ENCODE results near the gene MPHOSPH6. TPM values are rescaled to one million over a fixed set of nuclear protein-coding genes. Genes with fewer than 3 reads are reported as not detected.

The MPHOSPH6 gene, protein sequence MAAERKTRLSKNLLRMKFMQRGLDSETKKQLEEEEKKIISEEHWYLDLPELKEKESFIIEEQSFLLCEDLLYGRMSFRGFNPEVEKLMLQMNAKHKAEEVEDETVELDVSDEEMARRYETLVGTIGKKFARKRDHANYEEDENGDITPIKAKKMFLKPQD
- 32.0 and 32.5 TPM in 2 replicates for total RNA-seq
- polyA plus RNA-seq, result 8.3 and 10.9 TPM in 2 replicates
- polyA plus RNA-seq (2011; cell fraction: cytosol; rRNA removed), result 10.6 and 13.7 TPM in 2 replicates
- 18.7 and 32.5 TPM in 2 replicates for polyA plus RNA-seq (2011; cell fraction: nucleus; rRNA removed)
- 31.2 and 59.7 TPM in 2 replicates for polyA plus RNA-seq (2012)
- polyA minus RNA-seq, result 3.5 and 8.8 TPM in 2 replicates
- 6.7 TPM for polyA minus RNA-seq (2011; cell fraction: cytosol; rRNA and poly(A)+ RNA removed)
- 15.6 and 22.2 TPM in 2 replicates for polyA minus RNA-seq (2011; cell fraction: nucleus; rRNA and poly(A)+ RNA removed)
- percentile 83 among the genes with signal in this experiment for Bru-seq, nascent RNA
- BruChase-seq, experiment 1, labeled RNA remaining after a 6-hour chase, result percentile 84 among the genes with signal in this experiment
- percentile 93 among the genes with signal in this experiment for BruChase-seq, experiment 2, labeled RNA remaining after a 2-hour chase
- long read RNA-seq, transcript MPHOSPH6-201 (5 exons, 1,103 nt), result major isoform, 140 of 164 reads
- long read RNA-seq, partial matches to known transcripts, result 10 of 164 reads
- long read RNA-seq, other reads (novel, unspliced or antisense), result 12 of 164 reads

DNA sequence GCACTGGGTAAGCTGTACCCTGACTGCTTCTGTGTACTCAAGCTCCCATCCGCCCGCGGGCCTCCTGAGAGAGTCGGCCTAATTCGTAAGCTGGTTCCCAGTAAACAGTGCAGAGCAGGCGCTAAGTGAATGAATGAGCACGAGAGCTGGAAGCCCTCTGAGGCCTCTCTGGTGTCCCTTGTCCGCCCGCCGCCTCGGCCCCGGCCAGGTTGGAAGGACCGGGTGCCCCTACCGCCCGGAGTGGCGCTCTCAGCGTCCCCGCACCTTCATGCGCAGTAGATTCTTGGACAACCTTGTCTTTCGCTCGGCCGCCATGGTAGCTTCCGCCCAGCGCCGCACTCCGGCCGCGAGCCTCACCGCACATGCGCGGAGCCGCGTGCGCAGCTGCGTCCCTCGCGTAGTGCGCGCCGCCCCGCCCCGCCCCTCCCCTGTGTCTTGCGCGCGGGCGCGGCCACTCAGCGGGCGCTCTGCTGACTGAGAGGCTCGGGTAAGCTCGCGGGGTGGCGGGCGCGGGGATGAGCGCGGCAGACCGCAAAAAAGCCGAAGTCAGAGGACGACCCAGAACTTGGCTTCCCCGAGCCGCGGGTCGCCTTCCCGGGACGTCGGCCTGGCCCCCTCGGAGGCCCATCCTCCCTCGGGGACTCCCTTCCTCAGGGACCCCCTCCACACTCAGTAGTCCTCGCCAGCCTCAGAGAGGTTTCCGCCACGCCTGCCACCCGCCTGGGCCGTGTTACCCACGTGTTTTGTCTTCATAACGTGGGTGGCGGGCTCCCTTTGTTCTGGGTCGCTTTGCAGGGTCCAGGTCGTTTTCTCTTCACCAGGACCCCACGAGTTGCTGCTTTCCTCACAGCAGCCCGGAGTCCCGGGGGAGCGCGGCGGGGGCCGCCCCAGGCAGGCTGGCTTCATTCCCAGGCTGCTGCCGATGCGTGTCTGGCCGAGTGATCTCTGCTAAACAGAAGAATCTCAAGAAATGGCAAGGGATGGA, at the start of gene MPHOSPH6:
MPHOSPH6 (minus strand) TSS at position 364 of the 985 bp plus-strand sequence; CDS start at position 315, 49 bp downstream.
- Histone ChIP-seq H3K4me3 (replicated peaks in 1 of 3; ENCODE audit: insufficient read depth in 1 of 3, low read depth in 1 of 3, low read length in 3 of 3) (peak within 1 kb of the TSS; percentile 63 to 92 (median 86)), H3K27me3 (ENCODE audit: control insufficient read depth in 2 of 2, insufficient read depth in 2 of 2, low read length in 2 of 2) (peaks cover 9 to 17% of the 10 kb centered on the region in 2 experiments), H3K9me3 (replicated peaks; ENCODE audit: control insufficient read depth, insufficient read depth, low read length) (no peaks in the 10 kb centered on the region), H3K27ac (ENCODE audit: insufficient read depth, low read depth, low read length) (peak within 1 kb of the TSS; percentile 72), H3K9ac (replicated peaks; ENCODE audit: extremely low read depth, insufficient read depth, low read length) (peak within 1 kb of the TSS; percentile 88), H4K20me1 (replicated peaks; ENCODE audit: control insufficient read depth, extremely low read depth, insufficient read depth, low read length) (no peaks in the 10 kb centered on the region), H3K36me3 (ENCODE audit: control insufficient read depth in 2 of 2, extremely low read depth in 1 of 2, insufficient read depth in 2 of 2, low read length in 2 of 2) (no peaks in the 10 kb centered on the region), H2AFZ (ENCODE audit: low read depth, low read length) (peak within 1 kb of the TSS; percentile 89), H3K9me1 (replicated peaks; ENCODE audit: control insufficient read depth, extremely low read depth, insufficient read depth, low read length) (no peaks in the 10 kb centered on the region), H3K4me2 (ENCODE audit: insufficient read depth, low read length) (peak within 1 kb of the TSS; percentile 91), H3K79me2 (ENCODE audit: control insufficient read depth, insufficient read depth, low read length) (peaks cover 39% of the 10 kb centered on the region), H3K4me1 (ENCODE audit: control insufficient read depth, extremely low read depth, insufficient read depth, low read length) (peaks cover 12% of the 10 kb centered on the region)
- dilution Hi-C loops (cut with MboI; ENCODE audit: extremely low pct_ligation_motif_present, low sequenced_read_pairs), result no loop called here
- intact Hi-C loops (cut with micrococcal nuclease), result loop anchor here (1.0 kb wide), 5 partner anchors 22 to 268 kb away; no protein-coding TSS in a partner anchor
- TSS peak; percentile 71 for BruUV-seq (replicated peaks)
- DNase-seq (ENCODE audit: low read depth, low spot score) (peak; percentile 92), FAIRE-seq (peak; percentile 93)
- TF ChIP-seq GATA2 (IDR thresholded peaks at IDR 0.05; ENCODE audit: insufficient read depth, insufficient read length, low read depth, low read length) (no peak), POLR2AphosphoS5 (IDR thresholded peaks at IDR 0.05; ENCODE audit: insufficient read depth, low read depth, low read length) (peak; percentile 82), FOS (IDR thresholded peaks at IDR 0.05; ENCODE audit: borderline replicate concordance, insufficient read depth, low read length) (no peak), POLR2A (IDR thresholded peaks at IDR 0.05; ENCODE audit: low read depth, low read length) (peak; percentile 74), EZH2 (IDR thresholded peaks at IDR 0.05; ENCODE audit: borderline replicate concordance, low read depth, low read length, severe bottlenecking) (no peak), JUN (IDR thresholded peaks at IDR 0.05; ENCODE audit: borderline replicate concordance, insufficient read depth, insufficient read length, low read depth) (no peak), MYC (IDR thresholded peaks at IDR 0.05; ENCODE audit: low read depth, low read length) (no peak)
- TF ChIP-seq, protein P1, sequence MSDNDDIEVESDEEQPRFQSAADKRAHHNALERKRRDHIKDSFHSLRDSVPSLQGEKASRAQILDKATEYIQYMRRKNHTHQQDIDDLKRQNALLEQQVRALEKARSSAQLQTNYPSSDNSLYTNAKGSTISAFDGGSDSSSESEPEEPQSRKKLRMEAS (IDR thresholded peaks at IDR 0.05; ENCODE audit: insufficient read depth, insufficient read length), result peak; percentile 85
- TF ChIP-seq, protein P2, sequence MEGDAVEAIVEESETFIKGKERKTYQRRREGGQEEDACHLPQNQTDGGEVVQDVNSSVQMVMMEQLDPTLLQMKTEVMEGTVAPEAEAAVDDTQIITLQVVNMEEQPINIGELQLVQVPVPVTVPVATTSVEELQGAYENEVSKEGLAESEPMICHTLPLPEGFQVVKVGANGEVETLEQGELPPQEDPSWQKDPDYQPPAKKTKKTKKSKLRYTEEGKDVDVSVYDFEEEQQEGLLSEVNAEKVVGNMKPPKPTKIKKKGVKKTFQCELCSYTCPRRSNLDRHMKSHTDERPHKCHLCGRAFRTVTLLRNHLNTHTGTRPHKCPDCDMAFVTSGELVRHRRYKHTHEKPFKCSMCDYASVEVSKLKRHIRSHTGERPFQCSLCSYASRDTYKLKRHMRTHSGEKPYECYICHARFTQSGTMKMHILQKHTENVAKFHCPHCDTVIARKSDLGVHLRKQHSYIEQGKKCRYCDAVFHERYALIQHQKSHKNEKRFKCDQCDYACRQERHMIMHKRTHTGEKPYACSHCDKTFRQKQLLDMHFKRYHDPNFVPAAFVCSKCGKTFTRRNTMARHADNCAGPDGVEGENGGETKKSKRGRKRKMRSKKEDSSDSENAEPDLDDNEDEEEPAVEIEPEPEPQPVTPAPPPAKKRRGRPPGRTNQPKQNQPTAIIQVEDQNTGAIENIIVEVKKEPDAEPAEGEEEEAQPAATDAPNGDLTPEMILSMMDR (IDR thresholded peaks at IDR 0.05; ENCODE audit: extremely low read depth in 1 of 2, insufficient read depth in 1 of 2, low read depth in 1 of 2, low read length in 2 of 2), result no peak
- CTCF ChIA-PET, result interaction anchor here (0.6 to 2.2 kb wide), 13 partner anchors 9 to 280 kb away, joined by 3 to 40 read pairs (median 5); no protein-coding TSS in a partner anchor
- POLR2A ChIA-PET, result interaction anchor here (1.1 kb wide), 1 partner anchor 23 kb away, joined by 4 read pairs; no protein-coding TSS in a partner anchor

Measured in endothelial cell of umbilical vein (primary cell).